Stomach (tissue), 4 donors: ENCODE results near the gene LHFPL6.

Source experiments
- CTCF ChIP-seq, 7 experiments: fragments of 450-650 bp in 4 of 7; fragments of 200-600 bp in 3 of 7; sonication (generic) in 3 of 7; IDR thresholded peaks; one replicate each; pipeline ENCODE4 v1.5.1; 2016 to 2019; ENCODE audit warnings: antibody characterized with exemption in 7 of 7, control low read depth in 2 of 7, mild to moderate bottlenecking in 1 of 7
- POLR2AphosphoS5 ChIP-seq, 3 donors: sonication (generic); formaldehyde crosslinking; IDR thresholded peaks; one replicate each; pipeline ENCODE4 v1.6.1; 2016; ENCODE audit warnings: antibody characterized with exemption in 3 of 3

DNA sequence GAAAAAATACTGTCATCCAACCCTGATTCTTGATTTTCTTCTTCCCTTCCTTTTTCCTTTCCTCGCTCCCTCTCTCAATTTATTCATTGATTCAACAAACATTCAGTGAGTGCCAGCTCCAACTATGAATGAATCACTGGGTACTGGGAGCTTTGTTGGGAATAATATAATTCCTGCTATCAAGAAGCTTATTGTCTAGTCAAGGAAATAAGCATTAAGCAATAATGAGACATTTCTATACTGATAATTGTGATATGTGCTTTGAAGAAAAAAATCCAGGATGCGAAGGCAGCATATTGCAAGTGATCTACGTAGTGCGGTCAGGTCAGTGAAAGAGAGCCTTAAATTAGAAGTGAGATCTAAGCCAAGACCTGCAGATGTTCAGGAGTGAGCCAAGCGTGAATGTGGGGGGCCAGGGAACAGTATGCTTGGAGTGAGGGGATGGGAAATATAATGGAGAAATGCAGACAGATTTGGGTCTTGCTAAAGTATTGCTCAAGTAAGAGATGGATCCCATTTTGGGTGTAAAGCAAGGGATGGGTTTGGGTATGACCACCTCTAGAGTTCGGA lies 253.5 kb downstream of the LHFPL6 start:
- TF ChIP-seq CTCF (IDR thresholded peaks at IDR 0.05) (no peak), POLR2AphosphoS5 (IDR thresholded peaks at IDR 0.05) (no peak)
